GM15510 (cell line): ENCODE data around the gene SOCS7.

Experiments
- POLR2A ChIP-seq: IDR thresholded peaks from 3 replicates; pipeline ENCODE4 v1.6.1; 2011; ENCODE audit warnings: borderline replicate concordance; ENCODE audit not compliant: insufficient read length; ENCODE audit errors: extremely low read depth

Gene SOCS7

DNA sequence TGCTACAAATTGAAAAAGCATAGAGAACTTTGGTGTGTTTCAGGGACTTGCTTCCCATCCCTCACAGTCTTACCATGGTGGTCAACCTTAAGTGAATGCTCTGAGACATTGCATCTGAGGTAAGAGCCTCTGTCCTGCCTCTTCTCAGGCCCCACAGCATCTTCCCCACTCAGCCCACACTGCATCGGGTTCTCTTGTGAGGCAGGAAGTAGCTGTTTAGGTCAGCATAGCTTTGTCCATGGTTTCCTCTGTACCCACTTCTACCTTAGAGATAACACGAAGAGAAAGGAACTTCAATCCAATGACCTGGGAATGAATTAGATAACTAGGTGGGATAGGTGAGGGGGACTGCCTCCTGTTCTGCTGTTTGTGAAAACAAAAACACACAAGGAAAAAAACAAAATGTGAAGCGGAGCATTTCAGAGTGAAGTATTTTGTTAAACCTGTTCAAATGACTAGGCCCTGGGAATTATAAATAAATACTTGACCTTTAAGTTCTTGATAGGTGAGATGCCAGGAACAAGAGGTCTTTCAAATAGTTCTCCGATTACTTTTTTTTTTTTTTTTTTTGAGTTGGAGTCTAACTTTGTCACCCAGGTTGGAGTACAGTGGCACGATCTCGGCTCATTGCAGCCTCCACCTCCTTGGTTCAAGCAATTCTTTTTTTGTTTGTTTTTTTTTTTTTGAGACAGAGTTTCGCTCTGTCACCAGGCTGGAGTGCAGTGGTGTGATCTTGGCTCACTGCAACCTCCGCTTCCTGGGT, 17.7 kb downstream of the SOCS7 start:
- no peak for TF ChIP-seq POLR2A

- no peak for TF ChIP-seq POLR2A
Observed at GRCh38 chr17:38379448-38379847, 27.8 kb downstream of the SOCS7 start.

DNA sequence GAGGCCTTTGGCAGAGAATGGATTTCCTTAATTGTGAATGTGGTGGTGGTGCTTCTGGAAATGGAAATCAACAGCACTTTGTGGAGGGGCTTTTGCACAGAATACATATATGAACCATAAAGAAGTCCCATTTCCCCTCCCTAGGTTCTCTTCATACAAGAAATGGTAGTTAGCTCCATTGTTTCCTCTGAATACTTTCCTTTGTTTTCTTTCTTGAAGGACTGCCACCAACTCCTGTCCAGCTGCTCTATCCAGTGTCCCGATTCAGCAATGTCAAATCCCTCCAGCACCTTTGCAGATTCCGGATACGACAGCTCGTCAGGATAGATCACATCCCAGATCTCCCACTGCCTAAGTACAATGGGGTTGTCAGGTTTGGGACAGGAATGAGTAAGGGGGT, 43.4 kb downstream of the SOCS7 start:
- TF ChIP-seq POLR2A, result no peak

GRCh38 chr17:38397227-38397626, 45.6 kb downstream of the SOCS7 start:
- TF ChIP-seq POLR2A, result no peak

- TF ChIP-seq POLR2A, result no peak
Observed at GRCh38 chr17:38400286-38400685, 48.6 kb downstream of the SOCS7 start.

DNA sequence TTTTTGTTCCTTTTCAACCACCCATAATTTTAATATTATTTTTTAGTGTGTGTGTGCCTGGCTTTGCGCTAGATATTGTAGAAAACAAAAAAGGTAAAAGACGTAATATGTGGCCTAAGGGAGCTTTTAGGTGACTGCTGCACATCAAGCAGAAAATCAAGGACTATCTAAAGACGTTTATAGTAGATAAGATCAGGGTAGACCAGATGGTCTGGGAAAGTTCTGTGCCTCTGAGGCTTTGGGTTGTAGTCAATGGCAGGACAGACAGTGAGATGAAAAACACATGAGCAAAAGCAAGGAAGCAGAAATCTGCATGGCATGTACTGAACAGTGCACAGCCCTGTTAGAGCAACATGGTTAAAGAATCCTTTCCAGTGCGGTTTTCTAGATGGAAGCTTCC, 49.8 kb downstream of the SOCS7 start:
- no peak for TF ChIP-seq POLR2A

DNA sequence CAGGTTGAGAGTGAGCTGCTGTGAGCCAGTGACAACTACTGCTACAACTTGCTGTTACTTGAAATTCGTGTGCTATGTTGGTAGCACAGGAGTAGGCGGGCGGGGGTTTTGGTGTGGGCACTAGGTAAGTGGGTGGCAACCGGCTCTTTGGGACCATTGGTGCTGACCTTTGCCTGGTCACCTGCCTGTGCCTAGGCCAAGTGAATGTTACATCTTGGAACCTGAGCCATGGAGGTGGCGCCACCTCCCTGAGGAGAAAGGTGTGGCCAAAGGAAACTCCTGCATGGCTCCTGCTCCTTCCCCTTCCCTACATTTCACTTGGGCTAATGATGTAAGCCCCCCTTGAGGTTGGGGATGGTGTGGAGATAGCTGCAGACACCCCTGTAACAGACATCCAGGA, 51.3 kb downstream of the SOCS7 start:
- TF ChIP-seq POLR2A, result no peak

GRCh38 chr17:38403491-38403890, 51.8 kb downstream of the SOCS7 start:
- TF ChIP-seq POLR2A, result no peak

DNA sequence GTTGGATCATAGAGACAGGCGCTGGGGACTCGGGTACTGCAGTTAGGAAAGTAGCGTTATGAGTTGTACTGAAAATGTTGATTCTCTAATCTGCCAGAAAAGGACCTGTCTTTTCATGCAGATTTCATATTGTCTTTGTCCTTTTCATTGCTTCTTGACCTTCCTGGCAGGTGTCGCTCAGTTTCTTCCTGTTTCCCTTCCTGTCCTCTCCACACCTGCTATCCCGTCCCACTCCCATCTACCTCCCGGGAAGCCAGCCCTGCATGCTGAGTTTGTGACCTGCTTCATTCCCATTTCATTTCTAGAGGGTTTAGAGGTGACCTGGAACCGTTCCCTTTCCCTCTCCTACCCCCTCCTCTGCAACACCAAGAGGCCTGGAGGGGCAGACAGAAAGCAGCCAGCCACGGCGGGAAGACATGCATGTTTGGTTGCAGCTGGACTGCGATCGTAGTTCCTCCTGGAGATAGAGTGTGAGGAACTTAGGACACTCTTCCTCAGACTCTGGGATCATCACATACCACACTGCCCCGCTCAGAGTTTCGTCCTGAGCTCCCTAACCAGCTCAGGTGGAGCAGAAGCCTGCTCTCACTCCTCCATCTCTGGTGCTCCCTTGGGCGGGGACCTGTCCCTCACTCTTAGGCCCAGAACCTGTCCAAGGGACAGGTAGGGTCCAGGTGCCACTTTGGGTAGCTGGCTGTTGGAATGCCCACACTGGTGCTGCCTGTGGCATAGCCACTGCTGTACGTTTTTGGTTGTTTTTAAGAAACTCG, 52.7 kb downstream of the SOCS7 start:
- TF ChIP-seq POLR2A, result no peak

GRCh38 chr17:38405654-38406053, 54.0 kb downstream of the SOCS7 start:
- TF ChIP-seq POLR2A, result no peak

GRCh38 chr17:38410201-38410600, 58.6 kb downstream of the SOCS7 start:
- TF ChIP-seq POLR2A, result no peak

- peak; percentile 40 for TF ChIP-seq POLR2A
Observed at GRCh38 chr17:38415250-38416194, 63.9 kb downstream of the SOCS7 start.

DNA sequence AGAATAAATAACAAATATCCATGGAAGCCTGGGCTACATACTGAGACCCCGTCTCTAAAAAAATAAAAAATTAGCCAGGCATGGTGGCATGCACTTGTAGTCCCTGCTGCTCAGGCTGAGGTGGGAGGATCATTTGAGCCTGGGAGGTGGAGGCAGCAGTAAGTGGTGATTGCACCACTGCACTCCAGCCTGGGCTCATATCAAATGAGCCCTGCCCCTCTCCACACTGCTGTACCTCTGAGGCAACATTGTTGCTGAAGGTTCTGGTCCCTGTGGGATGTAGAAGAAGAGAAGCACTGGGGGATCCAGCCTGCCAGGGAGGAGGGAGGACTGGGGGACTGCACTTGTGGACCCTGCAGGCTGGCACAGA, 65.2 kb downstream of the SOCS7 start:
- TF ChIP-seq POLR2A, result no peak

DNA sequence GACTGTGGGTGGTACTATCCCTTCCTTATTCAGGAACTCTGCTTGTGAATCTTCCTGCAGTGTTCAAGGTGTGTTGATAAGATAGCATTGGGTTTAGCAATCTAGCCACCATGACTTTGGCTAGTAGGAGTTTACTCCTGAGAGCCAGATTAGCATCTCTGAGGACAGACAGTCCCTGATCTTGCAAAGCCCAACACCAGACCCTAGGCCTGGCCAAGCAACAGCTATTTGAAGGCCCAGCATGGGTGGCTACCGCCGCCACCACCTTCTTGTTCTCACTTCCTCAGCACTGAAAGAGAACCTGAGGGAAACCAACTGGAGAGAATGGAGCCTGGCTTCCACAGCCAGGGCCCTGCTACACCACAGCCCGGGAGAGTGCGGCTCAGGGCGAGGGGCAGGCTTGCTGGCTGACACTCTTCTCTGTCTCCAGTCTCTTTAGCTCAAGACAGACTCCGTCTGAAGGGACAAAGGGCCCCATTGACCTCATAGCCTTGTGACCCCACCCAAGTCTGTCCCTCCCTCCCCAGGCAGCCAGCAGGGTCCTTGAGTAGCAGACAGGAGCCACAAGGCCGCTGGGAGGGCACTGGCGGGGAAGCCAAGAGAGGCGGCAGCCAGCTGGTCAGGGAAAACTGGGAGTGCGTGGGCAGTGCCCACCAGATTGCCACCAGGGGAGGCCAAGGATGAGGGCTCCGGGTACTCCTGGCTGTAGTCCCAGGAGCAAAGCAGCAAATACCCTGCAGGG, 65.7 kb downstream of the SOCS7 start:
- TF ChIP-seq POLR2A, result no peak
